Activated CD8-positive, alpha-beta T cell treated with anti-CD3 and anti-CD28 coated beads, Interleukin-2, amount 10 ng/mL, durations not matched to agents 7 days and 5 days (primary cell): ENCODE results near the gene SUCLG2. TPM values are rescaled to one million over a fixed set of nuclear protein-coding genes. Genes with fewer than 3 reads are reported as not detected.

Experiments
- ATAC-seq: fragments of 150-1000 bp; cut with Tn5 transposase; one replicate; pipeline ENCODE4 v1.10.0; 2021; ENCODE audit warnings: moderate library complexity
- CTCF ChIA-PET: fragments of 350-600 bp; sonication (Branson Sonifier 250); formaldehyde crosslinking; loops from one replicate; lab custom pipeline; 2021; ENCODE audit warnings: antibody characterized with exemption; lab: Charles Lee
- POLR2A ChIA-PET: fragments of 350-600 bp; sonication (Branson Sonifier 250); formaldehyde crosslinking; loops from one replicate; lab custom pipeline; 2021; ENCODE audit warnings: antibody characterized with exemption; lab: Charles Lee
- DNase-seq: peaks from one replicate; pipeline ENCODE4 v3.0.0-alpha.2; 2020
- H3K27ac Mint-ChIP-seq: one replicate; pipeline ENCODE4 v1.8.0; 2021; ENCODE audit warnings: mild to moderate bottlenecking, mixed read lengths
- H3K27me3 Mint-ChIP-seq: one replicate; pipeline ENCODE4 v1.8.0; 2021; ENCODE audit warnings: low read depth, mixed read lengths
- H3K36me3 Mint-ChIP-seq: one replicate; pipeline ENCODE4 v1.8.0; 2021; ENCODE audit warnings: low read depth, mixed read lengths
- H3K4me1 Mint-ChIP-seq: one replicate; pipeline ENCODE4 v1.8.0; 2021; ENCODE audit warnings: low read depth, mixed read lengths
- H3K4me3 Mint-ChIP-seq: one replicate; pipeline ENCODE4 v1.8.0; 2021; ENCODE audit warnings: mild to moderate bottlenecking, mixed read lengths
- H3K9me3 Mint-ChIP-seq: one replicate; pipeline ENCODE4 v1.8.0; 2022; ENCODE audit warnings: mixed read lengths; ENCODE audit not compliant: insufficient read depth
- total RNA-seq, 2 experiments: library from RNA; stranded (reverse); gene quantifications; one replicate each; pipeline ENCODE4 v1.2.3, GENCODE V29; 2021

The SUCLG2 gene
- total RNA-seq, 2 experiments from 2014 or later = 51.7 to 55.0 TPM

- Mint-ChIP-seq H3K27ac (no peak overlapping the region), H3K27me3 (no peaks in the 10 kb centered on the region), H3K9me3 (no peaks in the 10 kb centered on the region), H3K4me3 (no peak overlapping the region), H3K36me3 (peaks cover 40% of the 10 kb centered on the region), H3K4me1 (no peaks in the 10 kb centered on the region)
- ATAC-seq = no peak
- ChIA-PET POLR2A (no interaction called here), CTCF (no interaction called here)
- DNase-seq = no peak
Observed at GRCh38 chr3:67472674-67473201, 181.7 kb downstream of the SUCLG2 start.

- no peak for ATAC-seq
- no peaks in the 10 kb centered on the region for H3K27me3 Mint-ChIP-seq
- no peaks in the 10 kb centered on the region for H3K4me1 Mint-ChIP-seq
- POLR2A ChIA-PET = no interaction called here
- no peak overlapping the region for H3K27ac Mint-ChIP-seq
- no peak for DNase-seq
- no peaks in the 10 kb centered on the region for H3K9me3 Mint-ChIP-seq
- no peak overlapping the region for H3K4me3 Mint-ChIP-seq
- H3K36me3 Mint-ChIP-seq = peaks cover 37% of the 10 kb centered on the region
- CTCF ChIA-PET = no interaction called here
Observed at GRCh38 chr3:67470207-67470606, 184.2 kb downstream of the SUCLG2 start.

- DNase-seq (no peak), ATAC-seq (no peak)
- Mint-ChIP-seq H3K27me3 (no peaks in the 10 kb centered on the region), H3K27ac (no peak overlapping the region), H3K36me3 (peaks cover 37% of the 10 kb centered on the region), H3K4me3 (no peak overlapping the region), H3K9me3 (no peaks in the 10 kb centered on the region), H3K4me1 (peaks cover 2% of the 10 kb centered on the region)
- CTCF ChIA-PET = interaction anchor here (0.7 to 1.0 kb wide), 2 partner anchors 187 to 321 kb away, joined by 4 to 5 read pairs; no protein-coding TSS in a partner anchor
- POLR2A ChIA-PET = no interaction called here
Observed at GRCh38 chr3:67468511-67468910, 185.9 kb downstream of the SUCLG2 start.

DNA sequence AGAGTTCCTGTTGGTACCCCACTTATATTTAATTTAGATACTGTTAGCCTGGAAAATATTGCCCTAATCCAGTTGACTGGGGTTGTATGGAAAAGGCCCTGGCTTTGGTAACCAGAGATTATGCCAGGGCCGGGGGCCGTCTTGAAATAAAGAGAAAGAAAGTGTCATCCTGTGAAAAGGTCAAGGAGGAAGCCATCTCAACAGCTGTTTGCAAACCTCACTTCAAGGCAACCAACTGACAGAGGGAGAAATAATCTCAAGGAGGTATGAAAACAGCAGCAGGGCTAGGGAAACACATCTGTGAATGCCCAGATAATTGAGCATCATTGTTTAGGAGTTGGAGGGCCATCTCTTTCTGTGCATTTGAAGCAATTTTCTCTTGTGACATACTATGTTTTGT lies 190.8 kb downstream of the SUCLG2 start:
- no peaks in the 10 kb centered on the region for H3K27me3 Mint-ChIP-seq
- CTCF ChIA-PET = no interaction called here
- POLR2A ChIA-PET = no interaction called here

GRCh38 chr3:67462187-67462586 lies 192.2 kb downstream of the SUCLG2 start:
- Mint-ChIP-seq H3K4me1 (peaks cover 2% of the 10 kb centered on the region), H3K36me3 (peaks cover 38% of the 10 kb centered on the region), H3K27ac (no peak overlapping the region), H3K4me3 (no peak overlapping the region), H3K27me3 (no peaks in the 10 kb centered on the region), H3K9me3 (no peaks in the 10 kb centered on the region)
- CTCF ChIA-PET = no interaction called here
- no peak for DNase-seq
- POLR2A ChIA-PET = no interaction called here
- no peak for ATAC-seq

More for the DNA sequence above, 190.8 kb downstream of the SUCLG2 start:
- Mint-ChIP-seq H3K4me1 (peaks cover 2% of the 10 kb centered on the region), H3K4me3 (no peak overlapping the region), H3K36me3 (peaks cover 44% of the 10 kb centered on the region), H3K27ac (no peak overlapping the region), H3K9me3 (no peaks in the 10 kb centered on the region)
- DNase-seq (no peak), ATAC-seq (no peak)

GRCh38 chr3:67461667-67462142 lies 192.7 kb downstream of the SUCLG2 start:
- ATAC-seq (no peak), DNase-seq (no peak)
- H3K36me3 Mint-ChIP-seq = peaks cover 34% of the 10 kb centered on the region
- H3K9me3 Mint-ChIP-seq = no peaks in the 10 kb centered on the region
- H3K27me3 Mint-ChIP-seq = no peaks in the 10 kb centered on the region
- no peak overlapping the region for H3K4me3 Mint-ChIP-seq
- peaks cover 2% of the 10 kb centered on the region for H3K4me1 Mint-ChIP-seq
- no peak overlapping the region for H3K27ac Mint-ChIP-seq
- ChIA-PET POLR2A (no interaction called here), CTCF (no interaction called here)

DNA sequence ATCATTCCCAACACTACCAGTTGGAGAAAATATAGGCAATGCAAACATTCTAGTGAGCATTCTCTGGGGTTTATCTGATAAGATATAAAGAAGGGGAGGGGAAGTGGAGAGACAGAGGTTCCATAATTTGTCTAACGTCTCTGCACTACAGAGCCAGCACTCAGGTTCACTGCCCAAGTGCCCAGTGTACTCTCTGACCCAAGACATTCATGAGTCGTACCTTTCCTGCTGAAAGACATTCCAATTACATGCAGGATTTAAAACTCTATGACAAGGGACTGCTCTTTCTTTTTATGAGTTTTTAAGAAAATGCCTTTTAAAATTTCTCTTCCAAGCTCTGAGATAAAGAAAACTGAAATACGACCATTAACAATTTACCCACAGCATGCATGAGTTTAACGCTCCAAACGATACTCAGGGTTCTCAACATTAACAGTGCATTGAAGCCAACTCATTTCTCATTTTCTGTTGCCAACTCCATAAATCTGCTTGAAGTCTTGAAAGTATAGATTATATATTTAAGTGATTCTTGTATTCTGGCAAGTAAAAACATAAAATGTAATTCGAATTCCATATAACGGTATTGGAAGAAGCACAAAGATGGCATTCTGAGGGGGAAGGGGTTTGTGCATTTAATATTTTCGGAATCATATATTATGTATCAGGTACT lies 193.4 kb downstream of the SUCLG2 start:
- peaks cover 2% of the 10 kb centered on the region for H3K4me1 Mint-ChIP-seq
- H3K36me3 Mint-ChIP-seq = peaks cover 31% of the 10 kb centered on the region
- DNase-seq = no peak
- H3K9me3 Mint-ChIP-seq = no peaks in the 10 kb centered on the region
- H3K27me3 Mint-ChIP-seq = no peaks in the 10 kb centered on the region
- no peak overlapping the region for H3K27ac Mint-ChIP-seq
- ChIA-PET POLR2A (no interaction called here), CTCF (no interaction called here)
- H3K4me3 Mint-ChIP-seq = no peak overlapping the region
- ATAC-seq = no peak

GRCh38 chr3:67459796-67460195 lies 194.6 kb downstream of the SUCLG2 start:
- Mint-ChIP-seq H3K9me3 (no peaks in the 10 kb centered on the region), H3K4me3 (no peak overlapping the region), H3K4me1 (peaks cover 2% of the 10 kb centered on the region), H3K36me3 (peaks cover 34% of the 10 kb centered on the region), H3K27me3 (no peaks in the 10 kb centered on the region), H3K27ac (no peak overlapping the region)
- no peak for DNase-seq
- ChIA-PET CTCF (no interaction called here), POLR2A (no interaction called here)
- ATAC-seq = no peak

GRCh38 chr3:67458896-67459530 lies 195.4 kb downstream of the SUCLG2 start:
- ChIA-PET POLR2A (no interaction called here), CTCF (no interaction called here)
- H3K27me3 Mint-ChIP-seq = no peaks in the 10 kb centered on the region
- DNase-seq (no peak), ATAC-seq (no peak)
- no peak overlapping the region for H3K4me3 Mint-ChIP-seq
- no peaks in the 10 kb centered on the region for H3K9me3 Mint-ChIP-seq
- peaks cover 31% of the 10 kb centered on the region for H3K36me3 Mint-ChIP-seq
- peaks cover 2% of the 10 kb centered on the region for H3K4me1 Mint-ChIP-seq
- H3K27ac Mint-ChIP-seq = no peak overlapping the region

DNA sequence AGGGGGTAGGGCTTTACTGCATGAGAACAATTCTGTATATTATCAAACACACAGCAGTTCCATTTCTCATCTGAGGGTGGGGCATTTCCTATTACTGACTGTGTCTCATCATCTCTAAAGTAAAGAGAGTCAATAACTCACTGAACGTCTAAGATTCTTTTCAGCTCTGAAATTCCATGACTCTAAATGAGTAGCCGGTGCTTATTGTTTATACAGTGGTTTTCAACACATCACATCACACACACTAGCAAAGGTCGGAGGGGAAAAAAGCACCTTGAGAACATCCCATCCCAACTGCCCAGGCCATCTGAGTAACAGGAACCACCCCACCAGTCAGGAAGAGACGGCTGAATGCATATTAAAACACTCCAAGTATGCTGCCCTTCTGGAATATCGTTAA lies 196.0 kb downstream of the SUCLG2 start:
- ATAC-seq (no peak), DNase-seq (no peak)
- Mint-ChIP-seq H3K27ac (no peak overlapping the region), H3K4me3 (no peak overlapping the region), H3K4me1 (no peaks in the 10 kb centered on the region), H3K9me3 (no peaks in the 10 kb centered on the region), H3K27me3 (no peaks in the 10 kb centered on the region), H3K36me3 (peaks cover 31% of the 10 kb centered on the region)
- CTCF ChIA-PET = no interaction called here
- POLR2A ChIA-PET = no interaction called here

- Mint-ChIP-seq H3K27ac (no peak overlapping the region), H3K4me1 (no peaks in the 10 kb centered on the region), H3K36me3 (peaks cover 12% of the 10 kb centered on the region), H3K4me3 (no peak overlapping the region), H3K27me3 (no peaks in the 10 kb centered on the region), H3K9me3 (no peaks in the 10 kb centered on the region)
- ATAC-seq = no peak
- no peak for DNase-seq
- CTCF ChIA-PET = no interaction called here
- POLR2A ChIA-PET = no interaction called here
Observed at GRCh38 chr3:67453628-67454027, 200.8 kb downstream of the SUCLG2 start.

GRCh38 chr3:67450153-67450552 lies 204.3 kb downstream of the SUCLG2 start:
- Mint-ChIP-seq H3K27ac (no peak overlapping the region), H3K4me1 (no peaks in the 10 kb centered on the region), H3K27me3 (no peaks in the 10 kb centered on the region), H3K36me3 (peaks cover 8% of the 10 kb centered on the region), H3K9me3 (no peaks in the 10 kb centered on the region), H3K4me3 (no peak overlapping the region)
- ChIA-PET POLR2A (no interaction called here), CTCF (no interaction called here)
- DNase-seq (no peak), ATAC-seq (no peak)
